Osteoblast (primary cell): ENCODE measurements around the gene VNN1. TPM values are rescaled to one million over a fixed set of nuclear protein-coding genes. Genes with fewer than 3 reads are reported as not detected.
A peak's percentile ranks its signal among the peaks of the same experiment; 100 is the strongest.

Experiments used
- DNase-seq: peaks from one replicate; pipeline ENCODE4 v3.0.0; 2011; ENCODE audit warnings: low spot score, mixed read lengths; ENCODE audit not compliant: insufficient read length; ENCODE audit errors: missing footprints
- H2AFZ ChIP-seq: 2 replicates; pipeline ENCODE4 v1.6.0; 2011; ENCODE audit warnings: mild to moderate bottlenecking, low read length
- H3K27ac ChIP-seq: 2 replicates; pipeline ENCODE4 v1.5.1; 2011; ENCODE audit warnings: mild to moderate bottlenecking, low read depth, low read length, moderate library complexity
- H3K27me3 ChIP-seq: 2 replicates; pipeline ENCODE4 v1.6.0; 2012; ENCODE audit warnings: mild to moderate bottlenecking, control low read depth, inconsistent platforms, low read length, moderate library complexity; ENCODE audit not compliant: insufficient read depth
- H3K36me3 ChIP-seq: 2 replicates; pipeline ENCODE4 v1.5.1; 2011; ENCODE audit warnings: mild to moderate bottlenecking, low read length, control low read depth, moderate library complexity; ENCODE audit not compliant: insufficient read depth
- H3K4me1 ChIP-seq: 2 replicates; pipeline ENCODE4 v1.5.1; 2011; ENCODE audit warnings: mild to moderate bottlenecking, low read length, control low read depth, moderate library complexity; ENCODE audit not compliant: insufficient read depth
- H3K4me2 ChIP-seq: 2 replicates; pipeline ENCODE4 v1.6.0; 2011; ENCODE audit warnings: mild to moderate bottlenecking, low read length; ENCODE audit not compliant: insufficient read depth
- H3K4me3 ChIP-seq: fragments of 200-600 bp; sonication (generic); 3 replicates; pipeline ENCODE4 v1.5.1; 2012; ENCODE audit warnings: mild to moderate bottlenecking, low read length, inconsistent platforms; ENCODE audit not compliant: insufficient read depth
- H3K79me2 ChIP-seq: 2 replicates; pipeline ENCODE4 v1.6.0; 2012; ENCODE audit warnings: mild to moderate bottlenecking, low read length, control low read depth, inconsistent platforms; ENCODE audit not compliant: insufficient read depth
- H3K9me3 ChIP-seq: 2 replicates; pipeline ENCODE4 v1.5.1; 2011; ENCODE audit warnings: low read depth, low read length, control low read depth
- H4K20me1 ChIP-seq: 2 replicates; pipeline ENCODE4 v1.6.0; 2012; ENCODE audit warnings: mild to moderate bottlenecking, low read length, control low read depth; ENCODE audit not compliant: insufficient read depth
- CTCF ChIP-seq: IDR thresholded peaks from 2 replicates; pipeline ENCODE4 v1.5.1; 2011; ENCODE audit warnings: mild to moderate bottlenecking, low read depth, low read length, moderate library complexity; ENCODE audit errors: extremely low read depth
- total RNA-seq: library from RNA; depleted of rRNA; stranded (reverse); fragments of >200 nt; gene quantifications from 2 replicates; pipeline ENCODE4 v1.2.3, GENCODE V29; 2012

VNN1 gene
- total RNA-seq, 1 donor: not detected

- TF ChIP-seq CTCF: peak; percentile 55
- no peaks in the 10 kb centered on the region for H3K79me2 ChIP-seq
- no peaks in the 10 kb centered on the region for H3K4me1 ChIP-seq
- no peaks in the 10 kb centered on the region for H3K36me3 ChIP-seq
- no peak overlapping the region for H3K4me2 ChIP-seq
- no peak overlapping the region for H3K4me3 ChIP-seq
- no peak overlapping the region for H2AFZ ChIP-seq
- H4K20me1 ChIP-seq: no peaks in the 10 kb centered on the region
- no peaks in the 10 kb centered on the region for H3K9me3 ChIP-seq
- H3K27me3 ChIP-seq: peaks cover 5% of the 10 kb centered on the region
- H3K27ac ChIP-seq: no peak overlapping the region
- DNase-seq: no peak
Measured at GRCh38 chr6:132669690-132670291, 44.1 kb downstream of the VNN1 start.

GRCh38 chr6:132666118-132666517 is 47.7 kb downstream of the VNN1 start:
- Histone ChIP-seq H3K27ac (no peak overlapping the region), H3K4me2 (no peak overlapping the region), H3K79me2 (no peaks in the 10 kb centered on the region), H3K36me3 (no peaks in the 10 kb centered on the region), H3K9me3 (no peaks in the 10 kb centered on the region), H2AFZ (no peak overlapping the region), H3K27me3 (peaks cover 5% of the 10 kb centered on the region), H4K20me1 (no peaks in the 10 kb centered on the region), H3K4me1 (no peaks in the 10 kb centered on the region), H3K4me3 (no peak overlapping the region)
- no peak for DNase-seq
- TF ChIP-seq CTCF: no peak

- no peaks in the 10 kb centered on the region for H3K36me3 ChIP-seq
- H3K27ac ChIP-seq: no peak overlapping the region
- no peaks in the 10 kb centered on the region for H3K4me1 ChIP-seq
- H3K79me2 ChIP-seq: no peaks in the 10 kb centered on the region
- no peak for TF ChIP-seq CTCF
- DNase-seq: no peak
- H3K4me2 ChIP-seq: no peak overlapping the region
- no peak overlapping the region for H2AFZ ChIP-seq
- no peaks in the 10 kb centered on the region for H3K9me3 ChIP-seq
- H4K20me1 ChIP-seq: no peaks in the 10 kb centered on the region
- H3K27me3 ChIP-seq: peaks cover 5% of the 10 kb centered on the region
- no peak overlapping the region for H3K4me3 ChIP-seq
Measured at GRCh38 chr6:132664309-132665034, 49.4 kb downstream of the VNN1 start.

- Histone ChIP-seq H3K9me3 (no peaks in the 10 kb centered on the region), H4K20me1 (no peaks in the 10 kb centered on the region), H3K27me3 (peaks cover 5% of the 10 kb centered on the region), H3K27ac (no peak overlapping the region), H3K4me2 (no peak overlapping the region), H3K4me3 (no peak overlapping the region), H3K79me2 (no peaks in the 10 kb centered on the region), H2AFZ (no peak overlapping the region), H3K4me1 (no peaks in the 10 kb centered on the region), H3K36me3 (no peaks in the 10 kb centered on the region)
- DNase-seq: no peak
- TF ChIP-seq CTCF: no peak
Measured at GRCh38 chr6:132663661-132664060, 50.2 kb downstream of the VNN1 start.
